ENCODE measurements around the gene LEFTY2.
A peak's percentile ranks its signal among the peaks of the same experiment; 100 is the strongest.

Gene LEFTY2

GRCh38 chr1:225921734-225922709 lies 19.0 kb downstream of the LEFTY2 start:
- no peak overlapping the region for H3K4me3 ChIP-seq (ENCODE audit: low read depth in 1 of 5, low read length in 5 of 5)
- no peaks in the 10 kb centered on the region for H3K27me3 ChIP-seq (ENCODE audit: control insufficient read depth in 5 of 5, insufficient read depth in 4 of 5, low read length in 5 of 5)
- H3K36me3 ChIP-seq (ENCODE audit: control insufficient read depth in 5 of 5, insufficient read depth in 5 of 5, low read length in 5 of 5), result peaks cover 3 to 35% (median 21%) of the 10 kb centered on the region in 5 donors
- no peaks in the 10 kb centered on the region for H3K9me3 ChIP-seq (ENCODE audit: control insufficient read depth in 5 of 5, low read length in 5 of 5)
- H3K27ac ChIP-seq (ENCODE audit: low read depth, low read length), result no peak overlapping the region
- H3K4me1 ChIP-seq (ENCODE audit: control insufficient read depth in 5 of 5, insufficient read depth in 5 of 5, low read length in 5 of 5), result peaks cover 5 to 35% (median 28%) of the 10 kb centered on the region in 5 donors
- no peak overlapping the region for H3K9ac ChIP-seq (ENCODE audit: low read length in 5 of 5)

DNA sequence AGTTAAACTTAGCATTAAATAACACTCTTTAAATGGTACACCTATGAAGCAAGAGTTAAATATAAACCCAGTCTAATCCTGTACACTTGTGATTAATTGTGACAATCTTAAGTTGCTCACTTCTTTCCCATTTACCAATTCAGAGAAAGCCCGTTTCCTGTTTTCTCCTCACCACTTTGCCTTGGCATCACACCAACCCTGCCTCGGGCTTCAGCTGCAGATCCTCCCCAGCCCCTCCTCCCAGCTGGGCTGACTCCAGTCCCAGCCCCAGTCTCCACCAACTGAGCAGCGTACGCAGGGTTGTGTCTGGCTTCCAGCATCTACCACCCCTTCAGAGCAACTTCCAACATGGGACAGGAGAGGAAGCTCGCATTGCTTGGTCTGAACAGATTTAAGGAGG lies 21.1 kb downstream of the LEFTY2 start:
- no peak overlapping the region for H3K27ac ChIP-seq (ENCODE audit: low read depth, low read length)
- no peaks in the 10 kb centered on the region for H3K27me3 ChIP-seq (ENCODE audit: control insufficient read depth in 5 of 5, insufficient read depth in 4 of 5, low read length in 5 of 5)
- no peak overlapping the region for H3K9ac ChIP-seq (ENCODE audit: low read length in 5 of 5)
- H3K36me3 ChIP-seq (ENCODE audit: control insufficient read depth in 5 of 5, insufficient read depth in 5 of 5, low read length in 5 of 5), result peaks cover 3 to 46% (median 29%) of the 10 kb centered on the region in 5 donors
- no peaks in the 10 kb centered on the region for H3K9me3 ChIP-seq (ENCODE audit: control insufficient read depth in 5 of 5, low read length in 5 of 5)
- peaks cover 5 to 35% (median 28%) of the 10 kb centered on the region in 5 donors for H3K4me1 ChIP-seq (ENCODE audit: control insufficient read depth in 5 of 5, insufficient read depth in 5 of 5, low read length in 5 of 5)
- no peak overlapping the region for H3K4me3 ChIP-seq (ENCODE audit: low read depth in 1 of 5, low read length in 5 of 5)

- H3K9ac ChIP-seq (ENCODE audit: low read length in 5 of 5), result no peak overlapping the region
- peaks cover 3 to 46% (median 29%) of the 10 kb centered on the region in 5 donors for H3K36me3 ChIP-seq (ENCODE audit: control insufficient read depth in 5 of 5, insufficient read depth in 5 of 5, low read length in 5 of 5)
- H3K4me3 ChIP-seq (ENCODE audit: low read depth in 1 of 5, low read length in 5 of 5), result no peak overlapping the region
- H3K4me1 ChIP-seq (ENCODE audit: control insufficient read depth in 5 of 5, insufficient read depth in 5 of 5, low read length in 5 of 5), result peaks cover 5 to 25% (median 20%) of the 10 kb centered on the region in 5 donors
- no peaks in the 10 kb centered on the region for H3K9me3 ChIP-seq (ENCODE audit: control insufficient read depth in 5 of 5, low read length in 5 of 5)
- H3K27me3 ChIP-seq (ENCODE audit: control insufficient read depth in 5 of 5, insufficient read depth in 4 of 5, low read length in 5 of 5), result no peaks in the 10 kb centered on the region
- no peak overlapping the region for H3K27ac ChIP-seq (ENCODE audit: low read depth, low read length)
Observed at GRCh38 chr1:225918280-225918679, 22.7 kb downstream of the LEFTY2 start.

DNA sequence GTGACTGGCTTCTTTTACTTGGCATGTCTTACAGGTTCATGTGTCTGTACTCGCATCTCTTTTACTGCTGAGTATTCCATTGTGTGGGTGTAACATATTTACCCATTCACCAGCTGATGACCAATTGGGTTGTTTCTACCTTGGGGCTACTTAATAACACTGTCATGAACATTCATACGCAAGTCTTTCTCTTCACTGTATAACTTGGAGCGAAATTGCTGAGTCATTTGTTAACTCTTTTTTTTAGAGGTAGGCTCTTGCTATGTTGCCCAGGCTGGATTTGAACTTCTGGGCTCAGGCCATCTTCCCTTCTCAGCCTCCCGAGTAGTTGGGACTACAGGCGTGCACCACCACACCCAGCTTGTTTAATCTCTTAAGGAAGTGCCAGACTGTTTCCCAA lies 23.5 kb downstream of the LEFTY2 start:
- Histone ChIP-seq H3K4me1 (ENCODE audit: control insufficient read depth in 5 of 5, insufficient read depth in 5 of 5, low read length in 5 of 5) (peaks cover 3 to 17% (median 13%) of the 10 kb centered on the region in 5 donors), H3K9me3 (ENCODE audit: control insufficient read depth in 5 of 5, low read length in 5 of 5) (no peaks in the 10 kb centered on the region), H3K9ac (ENCODE audit: low read length in 5 of 5) (no peak overlapping the region), H3K4me3 (ENCODE audit: low read depth in 1 of 5, low read length in 5 of 5) (no peak overlapping the region), H3K27me3 (ENCODE audit: control insufficient read depth in 5 of 5, insufficient read depth in 4 of 5, low read length in 5 of 5) (no peaks in the 10 kb centered on the region), H3K27ac (ENCODE audit: low read depth, low read length) (no peak overlapping the region), H3K36me3 (ENCODE audit: control insufficient read depth in 5 of 5, insufficient read depth in 5 of 5, low read length in 5 of 5) (peaks cover 3 to 46% (median 32%) of the 10 kb centered on the region in 5 donors)

DNA sequence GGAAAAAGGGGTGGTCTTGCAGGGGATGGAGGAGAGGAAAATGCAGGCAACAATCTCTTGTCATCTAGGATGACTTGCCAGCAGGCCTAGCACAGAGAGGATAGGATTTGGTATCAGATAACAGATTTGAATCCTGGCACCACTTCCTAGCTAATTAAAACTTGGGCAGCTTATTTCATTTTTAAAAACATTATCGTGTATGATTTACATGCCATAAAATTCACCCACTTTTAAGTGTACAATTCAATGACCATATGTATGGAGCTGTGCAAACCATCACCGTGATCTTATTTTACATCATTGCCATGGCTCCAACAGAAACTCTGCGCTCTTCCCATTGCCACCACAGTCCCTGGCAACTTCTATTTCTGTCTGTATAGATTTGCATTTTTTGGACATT lies 23.9 kb downstream of the LEFTY2 start:
- no peak overlapping the region for H3K27ac ChIP-seq (ENCODE audit: low read depth, low read length)
- H3K9me3 ChIP-seq (ENCODE audit: control insufficient read depth in 5 of 5, low read length in 5 of 5), result no peaks in the 10 kb centered on the region
- H3K27me3 ChIP-seq (ENCODE audit: control insufficient read depth in 5 of 5, insufficient read depth in 4 of 5, low read length in 5 of 5), result no peaks in the 10 kb centered on the region
- H3K36me3 ChIP-seq (ENCODE audit: control insufficient read depth in 5 of 5, insufficient read depth in 5 of 5, low read length in 5 of 5), result peaks cover 3 to 45% (median 31%) of the 10 kb centered on the region in 5 donors
- H3K4me3 ChIP-seq (ENCODE audit: low read depth in 1 of 5, low read length in 5 of 5), result no peak overlapping the region
- H3K4me1 ChIP-seq (ENCODE audit: control insufficient read depth in 5 of 5, insufficient read depth in 5 of 5, low read length in 5 of 5), result peaks cover 3 to 13% (median 9%) of the 10 kb centered on the region in 5 donors
- H3K9ac ChIP-seq (ENCODE audit: low read length in 5 of 5), result no peak overlapping the region

GRCh38 chr1:225915538-225915991 lies 25.5 kb downstream of the LEFTY2 start:
- Histone ChIP-seq H3K27me3 (ENCODE audit: control insufficient read depth in 5 of 5, insufficient read depth in 4 of 5, low read length in 5 of 5) (no peaks in the 10 kb centered on the region), H3K4me3 (ENCODE audit: low read depth in 1 of 5, low read length in 5 of 5) (no peak overlapping the region), H3K27ac (ENCODE audit: low read depth, low read length) (no peak overlapping the region), H3K4me1 (ENCODE audit: control insufficient read depth in 5 of 5, insufficient read depth in 5 of 5, low read length in 5 of 5) (peaks cover 3 to 20% (median 13%) of the 10 kb centered on the region in 5 donors), H3K36me3 (ENCODE audit: control insufficient read depth in 5 of 5, insufficient read depth in 5 of 5, low read length in 5 of 5) (peaks cover 3 to 29% (median 21%) of the 10 kb centered on the region in 5 donors), H3K9ac (ENCODE audit: low read length in 5 of 5) (no peak overlapping the region), H3K9me3 (ENCODE audit: control insufficient read depth in 5 of 5, low read length in 5 of 5) (no peaks in the 10 kb centered on the region)

- no peaks in the 10 kb centered on the region for H3K27me3 ChIP-seq (ENCODE audit: control insufficient read depth in 5 of 5, insufficient read depth in 4 of 5, low read length in 5 of 5)
- peaks cover 3 to 27% (median 18%) of the 10 kb centered on the region in 5 donors for H3K36me3 ChIP-seq (ENCODE audit: control insufficient read depth in 5 of 5, insufficient read depth in 5 of 5, low read length in 5 of 5)
- peaks cover 2 to 18% (median 10%) of the 10 kb centered on the region in 5 donors for H3K4me1 ChIP-seq (ENCODE audit: control insufficient read depth in 5 of 5, insufficient read depth in 5 of 5, low read length in 5 of 5)
- no peak overlapping the region for H3K9ac ChIP-seq (ENCODE audit: low read length in 5 of 5)
- H3K4me3 ChIP-seq (ENCODE audit: low read depth in 1 of 5, low read length in 5 of 5), result no peak overlapping the region
- no peak overlapping the region for H3K27ac ChIP-seq (ENCODE audit: low read depth, low read length)
- no peaks in the 10 kb centered on the region for H3K9me3 ChIP-seq (ENCODE audit: control insufficient read depth in 5 of 5, low read length in 5 of 5)
Observed at GRCh38 chr1:225914947-225915346, 26.1 kb downstream of the LEFTY2 start.

GRCh38 chr1:225914391-225914790 lies 26.6 kb downstream of the LEFTY2 start:
- Histone ChIP-seq H3K27ac (ENCODE audit: low read depth, low read length) (no peak overlapping the region), H3K4me3 (ENCODE audit: low read depth in 1 of 5, low read length in 5 of 5) (no peak overlapping the region), H3K9ac (ENCODE audit: low read length in 5 of 5) (no peak overlapping the region), H3K27me3 (ENCODE audit: control insufficient read depth in 5 of 5, insufficient read depth in 4 of 5, low read length in 5 of 5) (no peaks in the 10 kb centered on the region), H3K36me3 (ENCODE audit: control insufficient read depth in 5 of 5, insufficient read depth in 5 of 5, low read length in 5 of 5) (peaks cover 3 to 27% (median 17%) of the 10 kb centered on the region in 5 donors), H3K9me3 (ENCODE audit: control insufficient read depth in 5 of 5, low read length in 5 of 5) (no peaks in the 10 kb centered on the region), H3K4me1 (ENCODE audit: control insufficient read depth in 5 of 5, insufficient read depth in 5 of 5, low read length in 5 of 5) (peaks cover 0 to 12% (median 5%) of the 10 kb centered on the region in 5 donors)

DNA sequence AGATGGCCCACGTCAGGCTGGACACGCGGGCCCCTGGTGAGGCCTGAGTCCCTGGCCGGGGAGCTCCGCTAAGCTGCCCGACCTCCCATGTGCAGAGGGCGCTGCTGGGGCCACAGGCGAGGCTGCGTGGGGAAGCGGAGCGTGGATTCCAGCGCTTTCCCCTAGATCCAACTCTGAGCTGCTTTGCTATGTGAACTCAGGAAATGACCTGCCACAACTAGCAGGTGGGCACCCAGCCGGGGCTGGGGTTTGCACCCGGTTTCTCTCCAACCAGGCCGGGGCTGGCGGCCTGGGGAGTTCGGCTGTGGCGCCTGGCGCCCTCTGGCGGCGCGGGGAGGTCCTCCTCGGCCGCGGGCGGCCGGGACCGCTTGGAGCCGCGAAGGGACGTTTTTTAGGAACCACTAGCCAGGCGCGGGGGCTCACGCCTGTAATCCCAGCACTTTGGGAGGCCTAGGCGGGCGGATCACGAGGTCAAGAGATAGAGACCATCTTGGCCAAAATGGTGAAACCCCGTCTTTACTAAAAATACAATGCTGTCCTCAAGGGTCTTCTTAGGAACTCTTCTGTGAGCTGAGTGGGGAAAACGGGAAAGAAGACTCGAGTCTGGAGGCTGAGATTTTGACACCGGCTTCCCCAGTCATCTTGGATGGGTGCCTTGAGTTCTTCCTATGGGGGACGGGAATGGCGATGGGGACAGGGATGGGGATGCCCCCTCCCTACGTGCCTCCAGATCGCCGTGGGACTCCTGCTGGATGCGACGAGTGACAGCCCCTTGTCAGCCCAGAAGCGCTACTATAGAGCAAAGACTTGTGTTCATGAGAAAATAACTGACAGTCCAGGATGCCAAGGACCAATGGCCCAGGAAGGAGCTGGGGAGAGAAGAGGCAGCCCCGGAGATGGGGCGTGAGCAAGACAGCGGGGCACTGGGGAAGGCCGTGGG lies 29.6 kb downstream of the LEFTY2 start:
- Histone ChIP-seq H3K27ac (ENCODE audit: low read depth, low read length) (no peak overlapping the region), H3K27me3 (ENCODE audit: control insufficient read depth in 5 of 5, insufficient read depth in 4 of 5, low read length in 5 of 5) (no peaks in the 10 kb centered on the region), H3K4me3 (ENCODE audit: low read depth in 1 of 5, low read length in 5 of 5) (peak overlapping the region in 3 of 5 donors; percentile 11 to 39 (median 18)), H3K9me3 (ENCODE audit: control insufficient read depth in 5 of 5, low read length in 5 of 5) (no peaks in the 10 kb centered on the region), H3K9ac (ENCODE audit: low read length in 5 of 5) (peak overlapping the region in 2 of 5 donors; percentile 43 to 58), H3K36me3 (ENCODE audit: control insufficient read depth in 5 of 5, insufficient read depth in 5 of 5, low read length in 5 of 5) (peaks cover 0 to 16% (median 5%) of the 10 kb centered on the region in 5 donors), H3K4me1 (ENCODE audit: control insufficient read depth in 5 of 5, insufficient read depth in 5 of 5, low read length in 5 of 5) (peaks cover 0 to 12% (median 5%) of the 10 kb centered on the region in 5 donors)
